GM21528 (cell line): Measurements from ENCODE around the gene LRP3.
"Not testable (repeated sequence)": the region's sequence is repeated elsewhere in the genome, so short reads cannot be mapped to it uniquely, and the experiment has no call there.

Experiments
- ATAC-seq: cut with Tn5 transposase; IDR thresholded peaks from one replicate; pipeline ENCODE4 v1.9.1; 2021; ENCODE audit warnings: mild to moderate bottlenecking, moderate library complexity; ENCODE audit not compliant: unreplicated experiment, low FRiP score

The LRP3 gene

DNA sequence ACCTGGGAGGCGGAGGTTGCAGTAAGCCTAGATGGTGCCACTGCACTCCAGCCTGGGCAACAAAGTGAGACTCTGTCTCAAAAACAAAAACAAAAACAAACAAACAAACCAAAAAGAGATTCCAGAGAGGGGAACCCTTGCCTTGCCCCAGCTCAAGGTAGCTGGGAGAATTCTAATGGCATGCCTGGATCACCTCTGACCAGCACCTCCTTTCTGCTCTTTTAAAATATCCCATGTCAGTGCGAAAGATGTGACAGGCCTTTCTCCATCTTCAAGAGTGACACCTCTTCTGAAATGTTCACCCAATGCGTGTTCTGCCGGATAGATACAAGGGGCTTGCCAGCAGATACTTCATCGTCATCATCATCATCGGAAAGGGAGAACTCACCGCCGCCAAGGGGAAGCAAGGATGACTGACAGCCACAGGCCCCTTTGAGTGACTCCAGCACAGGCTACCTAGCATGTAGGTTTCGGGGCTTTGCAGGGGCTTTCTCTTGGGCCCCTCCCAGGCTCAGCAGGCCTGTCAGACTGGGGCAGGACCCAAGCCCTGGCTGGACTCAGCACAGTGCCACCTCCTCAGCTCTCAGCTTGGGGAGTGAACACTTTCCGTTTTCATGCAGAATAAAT, 18.9 kb upstream of the LRP3 start:
- ATAC-seq = no peak

DNA sequence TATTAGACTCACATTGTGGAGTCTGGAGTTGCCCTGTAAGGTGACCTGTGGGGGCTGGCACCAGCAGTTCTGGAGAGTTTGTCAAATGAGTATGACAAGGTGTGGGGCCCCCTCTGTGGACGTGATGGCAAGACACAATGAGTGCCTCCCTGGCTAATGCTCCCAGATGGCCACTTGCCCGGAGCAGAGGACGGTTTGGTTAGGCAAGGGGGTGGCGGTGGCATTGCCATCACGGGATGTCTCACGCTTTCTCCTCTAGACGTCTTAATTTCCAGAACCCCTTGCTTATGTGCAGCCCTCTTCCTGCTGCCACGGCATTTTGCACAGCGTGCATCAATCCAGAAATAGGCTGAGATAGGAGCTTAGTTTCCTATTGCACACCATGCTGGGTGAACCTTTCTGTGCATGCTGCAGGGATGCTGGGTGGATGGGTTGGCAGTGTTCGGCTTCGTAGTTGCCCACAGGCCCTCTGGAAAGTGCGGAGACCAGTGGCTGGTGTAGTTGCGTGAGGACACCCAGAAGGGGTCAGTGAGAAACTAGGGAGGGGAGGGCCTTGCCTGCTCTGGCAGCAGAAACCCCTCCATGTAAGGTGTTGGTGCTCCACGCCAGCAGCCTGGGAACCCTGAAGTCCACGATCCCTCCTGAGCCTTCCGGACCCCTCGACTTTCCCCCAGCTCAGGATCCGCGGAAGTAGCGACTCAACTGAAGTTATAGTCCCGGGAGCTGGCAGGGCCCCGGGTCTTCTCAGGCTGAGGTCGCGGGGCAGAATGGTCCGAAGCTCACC, 18.1 kb upstream of the LRP3 start:
- peak; percentile 0 for ATAC-seq

DNA sequence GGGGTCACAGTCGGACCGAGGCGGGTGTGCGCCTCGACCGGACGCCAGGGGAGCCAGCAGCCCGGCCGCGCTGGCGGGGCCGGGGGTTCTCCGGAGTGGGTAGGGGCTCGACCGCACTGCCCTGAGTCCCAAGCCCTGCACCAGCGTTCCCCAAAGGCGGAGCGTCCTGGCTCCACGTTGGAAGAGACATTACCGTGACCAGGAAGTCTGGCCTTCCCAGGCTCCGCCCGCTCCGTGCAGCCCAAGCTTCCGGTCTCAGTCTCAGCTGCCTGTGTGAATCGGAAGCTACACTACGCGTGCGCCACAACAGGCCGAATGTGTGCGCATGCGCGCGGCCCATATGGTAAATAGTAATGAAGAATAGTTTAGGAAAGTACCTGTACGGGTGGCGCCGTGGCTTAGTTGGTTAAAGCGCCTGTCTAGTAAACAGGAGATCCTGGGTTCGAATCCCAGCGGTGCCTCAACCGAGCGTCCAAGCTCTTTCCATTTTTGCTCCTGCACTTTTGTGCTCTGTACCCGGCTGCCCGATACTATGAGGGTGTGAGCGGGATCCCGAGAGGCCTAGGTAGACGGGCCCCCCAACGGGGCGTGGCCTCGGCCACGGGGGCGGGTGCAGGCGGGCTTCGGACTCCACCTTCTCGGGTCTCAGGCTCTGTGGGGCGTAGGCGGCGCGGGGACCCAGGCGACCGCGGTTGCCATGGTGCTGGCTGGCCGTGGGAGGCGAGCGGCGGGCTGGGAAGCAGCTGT, 17.3 kb upstream of the LRP3 start:
- ATAC-seq = peak; percentile 78

DNA sequence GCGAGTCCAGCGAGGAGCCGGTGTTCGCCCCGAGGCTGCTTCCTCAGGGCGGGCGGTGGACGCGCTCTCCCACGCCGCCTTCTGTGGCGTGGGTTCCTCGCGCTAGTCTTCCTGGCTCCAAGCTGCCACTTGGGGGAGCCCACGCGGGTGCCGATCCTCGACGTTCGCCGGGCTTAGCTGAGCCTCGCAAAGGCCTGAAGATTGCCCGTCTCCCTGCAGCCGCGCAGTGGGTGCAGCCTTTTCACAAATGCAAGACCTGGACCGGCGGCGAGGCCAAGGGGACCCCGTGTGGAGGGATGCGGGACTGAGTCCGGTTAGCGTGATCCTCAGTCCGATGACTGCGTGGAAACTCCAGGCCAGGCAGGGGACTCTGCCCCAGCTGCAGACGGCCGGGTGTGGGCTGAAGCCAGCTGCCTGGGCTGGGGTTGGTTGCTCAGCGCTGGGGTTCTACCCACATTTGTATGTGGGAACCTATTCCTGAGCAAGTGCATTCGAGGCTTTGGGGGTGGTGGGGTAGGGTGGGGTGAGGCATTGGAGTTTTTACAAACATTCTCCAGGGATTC, 16.6 kb upstream of the LRP3 start:
- ATAC-seq = peak; percentile 28

DNA sequence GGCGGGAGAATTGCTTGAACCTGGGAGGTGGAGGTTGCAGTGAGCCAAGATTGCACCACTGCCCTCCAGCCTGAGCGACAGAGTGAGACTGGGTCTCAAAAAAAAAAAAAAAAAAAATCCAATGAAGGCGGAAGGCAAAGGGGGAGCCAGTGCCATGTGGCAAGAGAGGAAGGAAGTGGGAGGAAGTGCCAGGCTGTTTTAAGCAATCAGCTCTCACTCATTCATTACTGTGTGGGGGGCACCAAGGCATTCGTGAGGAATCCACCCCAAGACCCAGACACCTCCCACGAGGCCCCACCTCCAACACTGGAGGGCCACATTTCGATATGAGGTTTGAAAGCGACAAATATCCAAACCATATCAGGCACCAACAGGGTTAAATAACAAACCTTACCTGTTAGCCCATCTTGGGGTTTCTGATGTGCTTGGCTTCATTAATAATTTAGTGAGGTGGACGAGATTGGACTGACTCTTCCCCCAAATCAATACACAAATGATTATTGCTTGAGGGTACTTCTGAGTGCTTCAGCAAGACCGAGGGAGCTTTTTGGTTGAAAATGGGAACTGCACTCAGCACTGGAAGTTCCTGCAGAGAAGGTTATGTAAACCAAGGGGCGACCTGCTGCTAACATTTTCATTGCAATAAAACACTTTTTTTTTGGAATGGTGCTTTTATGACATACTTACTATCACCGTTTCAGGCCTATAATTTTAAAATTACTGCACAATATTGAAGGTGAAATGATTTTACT, 7.5 kb upstream of the LRP3 start:
- no peak for ATAC-seq

DNA sequence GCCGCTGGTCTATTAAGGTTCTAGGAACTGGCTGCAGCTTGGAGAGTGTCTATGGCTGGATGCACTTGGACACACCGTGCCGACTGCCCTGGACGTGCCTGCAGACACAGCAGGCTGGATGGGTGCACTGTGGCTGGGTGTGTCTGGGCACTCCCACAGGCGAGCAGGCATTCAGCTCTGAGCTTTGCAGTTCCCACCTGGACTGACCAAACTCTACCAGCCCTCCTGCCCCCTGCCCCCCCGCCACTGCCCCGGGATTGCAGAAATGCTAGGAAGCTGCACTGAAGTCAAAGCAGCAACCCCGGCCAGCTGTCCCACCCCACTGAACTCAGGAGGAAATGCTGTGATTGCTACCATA, 7.0 kb upstream of the LRP3 start:
- no peak for ATAC-seq

DNA sequence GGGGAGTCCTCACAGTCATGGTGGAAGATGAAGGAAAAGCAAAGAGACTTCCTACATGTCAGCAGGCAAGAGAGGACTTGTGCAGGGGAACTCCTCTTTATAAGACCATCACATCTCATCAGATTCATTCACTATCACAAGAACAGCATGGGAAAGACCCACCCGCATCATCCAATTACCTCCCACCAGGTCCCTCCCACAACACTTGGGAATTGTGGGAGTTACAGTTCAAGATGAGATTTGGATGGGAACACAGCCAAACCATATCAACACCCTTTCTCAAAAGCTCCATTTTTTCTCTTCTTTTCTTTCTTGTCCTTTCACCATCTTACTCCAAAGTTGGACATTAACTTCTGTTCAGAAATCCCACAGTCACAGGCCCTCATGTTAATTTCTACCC, 4.7 kb upstream of the LRP3 start:
- ATAC-seq = no peak

DNA sequence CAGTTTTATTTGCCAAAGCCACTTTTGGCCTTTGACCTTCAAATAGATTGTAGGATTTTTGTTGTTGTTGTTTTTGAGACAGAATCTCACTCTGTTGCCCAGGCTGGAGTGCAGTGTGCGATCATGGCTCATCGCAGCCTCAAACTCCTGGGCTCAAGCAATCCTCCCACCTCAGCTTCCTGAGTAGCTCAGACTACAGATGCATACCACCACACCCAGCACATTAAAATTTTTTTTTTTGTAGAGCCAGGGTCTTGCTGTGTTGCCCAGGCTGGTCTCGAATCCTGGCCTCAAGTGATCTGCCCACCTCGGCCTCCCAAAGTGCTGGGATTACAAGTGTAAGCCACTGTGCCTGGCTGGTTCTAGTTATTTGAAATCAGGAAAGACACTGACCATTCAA, 3.0 kb upstream of the LRP3 start:
- not testable (repeated sequence) for ATAC-seq

DNA sequence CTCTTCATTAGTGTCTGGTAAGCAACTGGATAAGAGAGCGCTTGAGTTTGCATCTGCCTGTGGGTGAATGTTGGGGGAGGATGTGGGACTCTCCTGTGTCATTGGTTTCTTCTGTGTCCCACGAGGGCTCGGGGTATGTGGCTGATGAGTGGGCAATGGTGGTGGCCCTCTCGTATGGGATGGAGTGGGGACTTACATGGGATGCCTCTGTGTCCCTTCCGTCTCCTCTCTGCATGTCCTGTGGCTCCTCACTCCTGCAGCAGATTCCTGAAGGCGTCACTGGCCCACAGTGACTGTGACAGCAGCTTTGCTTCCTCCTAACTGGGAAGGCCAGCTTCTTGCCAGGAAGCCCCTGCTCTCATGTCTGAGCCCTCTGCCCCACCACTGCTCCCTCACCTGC, 2.6 kb upstream of the LRP3 start:
- ATAC-seq = no peak

DNA sequence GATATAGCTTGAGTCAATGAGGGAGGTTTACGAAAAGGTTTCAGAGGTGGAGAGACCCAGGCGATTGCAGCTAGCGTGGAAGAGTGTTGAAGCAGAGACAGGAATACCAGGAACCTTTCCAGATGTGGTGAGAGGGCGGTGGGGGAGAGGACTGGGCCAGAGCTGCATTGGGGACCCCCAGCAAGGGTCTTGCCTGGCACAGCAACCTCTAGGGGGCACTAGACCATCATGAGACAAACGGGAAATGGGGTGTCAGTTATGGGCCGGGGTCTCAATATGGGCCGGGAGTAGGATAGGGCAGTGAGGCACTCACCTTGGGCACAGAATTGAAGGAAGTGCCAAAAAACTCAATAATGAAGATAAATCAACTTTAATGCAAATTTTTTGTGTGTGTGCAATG, 2.1 kb upstream of the LRP3 start:
- no peak for ATAC-seq

DNA sequence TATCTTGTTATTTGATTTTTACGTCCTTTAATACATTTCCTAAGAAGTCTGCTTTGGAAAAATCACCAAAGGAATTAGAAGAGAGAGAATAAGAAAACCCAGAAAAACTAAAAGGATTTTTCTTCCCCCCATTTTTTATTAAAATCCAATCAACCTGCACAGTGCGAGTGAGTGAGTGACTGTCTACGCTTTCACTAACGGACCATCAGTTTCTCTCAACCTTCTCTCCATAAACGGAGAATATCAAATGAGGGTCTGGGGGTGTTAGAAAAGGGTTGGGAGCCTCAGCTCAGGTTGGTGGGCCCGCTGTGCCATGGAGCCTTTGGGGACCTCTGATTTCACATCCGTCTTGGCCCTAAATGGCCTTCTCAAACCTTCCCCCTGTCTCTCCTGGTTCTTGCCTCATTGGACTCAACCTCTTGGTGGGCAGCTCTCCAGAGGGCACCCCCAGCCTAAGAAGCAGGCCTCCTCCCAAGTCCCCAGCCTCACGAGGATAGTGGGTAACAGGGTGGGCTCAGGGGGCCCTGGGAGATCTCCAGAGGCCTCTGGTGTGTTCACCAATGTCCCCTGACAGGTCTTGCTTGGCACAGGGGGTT, 763 bp upstream of the LRP3 start:
- ATAC-seq = no peak

DNA sequence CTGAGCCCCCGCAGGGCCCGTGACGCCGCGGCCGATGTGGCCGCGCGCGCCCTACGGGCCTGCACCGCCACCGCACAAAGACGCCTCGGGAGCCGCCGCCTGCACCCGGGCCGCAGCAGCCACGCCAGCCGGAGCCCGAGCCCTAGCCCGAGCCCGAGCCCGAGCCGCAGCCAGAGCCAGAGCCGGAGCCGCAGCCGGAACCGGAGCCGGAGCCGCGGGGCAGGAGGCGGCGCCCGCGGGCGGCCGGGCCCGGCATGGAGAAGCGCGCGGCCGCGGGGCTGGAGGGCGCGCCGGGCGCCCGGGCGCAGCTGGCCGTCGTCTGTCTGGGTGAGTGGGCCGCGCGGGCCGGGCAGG, 379 bp downstream of the LRP3 start:
- ATAC-seq = no peak

DNA sequence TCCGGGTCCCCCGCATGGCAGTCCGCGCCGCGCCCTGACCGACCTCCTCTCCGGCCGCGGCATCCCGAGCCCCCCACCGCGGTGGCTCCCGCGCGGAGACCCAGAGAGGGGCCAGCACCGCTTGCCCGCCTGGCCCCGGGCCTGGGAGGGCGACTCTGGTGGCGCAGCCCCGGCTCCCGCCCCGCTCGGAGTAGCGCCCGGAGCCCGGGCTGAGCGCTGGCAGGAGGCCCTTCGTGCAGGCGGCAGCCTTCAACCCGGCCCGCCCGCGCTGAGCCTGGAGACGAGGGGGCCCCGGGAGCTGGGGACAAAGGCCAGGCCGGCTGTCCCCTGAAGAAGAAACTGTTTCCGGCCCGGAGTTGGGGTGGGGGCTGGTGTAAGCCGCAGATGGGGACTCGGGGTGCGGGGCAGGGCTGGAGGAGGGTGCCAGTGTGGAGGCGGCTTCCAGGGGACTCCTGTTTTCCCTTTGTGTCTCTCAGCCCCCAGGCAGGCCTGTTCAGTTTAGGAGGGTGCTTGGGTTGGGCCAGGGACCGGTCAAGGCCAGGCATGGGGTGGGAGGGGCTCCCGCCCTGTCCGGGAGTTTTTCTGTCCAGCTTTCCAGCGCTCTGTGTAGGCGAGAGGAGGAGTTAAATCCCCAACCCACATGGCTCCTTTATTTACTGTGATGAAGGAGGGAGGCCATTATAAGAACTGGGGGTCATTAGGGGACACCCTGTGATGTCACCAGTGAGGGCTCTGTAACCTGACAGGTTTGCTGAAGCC, 935 bp downstream of the LRP3 start:
- ATAC-seq = no peak

DNA sequence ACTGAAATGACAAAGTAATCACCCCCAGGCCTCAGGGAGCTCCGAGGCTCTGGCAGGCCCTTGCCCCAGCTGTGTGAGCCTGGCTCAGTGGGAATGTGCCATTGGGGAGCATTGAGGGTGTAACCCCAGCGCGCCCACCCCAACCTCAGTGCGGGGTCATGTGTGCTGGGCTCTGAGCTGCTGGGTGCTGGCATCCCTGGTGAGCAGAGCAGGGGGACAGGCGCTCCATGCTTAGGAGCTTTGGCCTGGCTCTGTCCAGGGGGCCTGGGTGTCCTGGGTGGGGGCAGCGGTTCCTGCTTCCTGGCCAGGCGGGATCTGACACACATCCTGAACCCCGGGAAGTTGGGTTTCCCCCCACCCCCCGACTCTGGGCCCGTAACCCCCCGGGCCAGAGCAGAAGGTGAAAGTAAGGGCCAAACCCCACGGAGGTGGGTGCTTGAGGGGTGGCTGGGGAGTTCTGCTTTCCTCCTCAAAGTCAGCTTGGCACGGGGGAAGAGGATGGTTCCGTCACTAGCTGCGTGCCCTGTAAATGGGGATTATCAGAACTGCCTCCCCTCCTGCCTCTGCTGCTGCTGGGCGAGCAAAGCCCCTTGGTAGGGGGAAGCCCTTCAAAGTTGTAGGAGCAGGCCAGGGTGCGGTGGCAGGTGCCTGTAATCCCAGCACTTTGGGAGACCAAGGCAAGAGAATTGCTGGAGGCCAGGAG, 1.7 kb downstream of the LRP3 start:
- ATAC-seq = no peak

DNA sequence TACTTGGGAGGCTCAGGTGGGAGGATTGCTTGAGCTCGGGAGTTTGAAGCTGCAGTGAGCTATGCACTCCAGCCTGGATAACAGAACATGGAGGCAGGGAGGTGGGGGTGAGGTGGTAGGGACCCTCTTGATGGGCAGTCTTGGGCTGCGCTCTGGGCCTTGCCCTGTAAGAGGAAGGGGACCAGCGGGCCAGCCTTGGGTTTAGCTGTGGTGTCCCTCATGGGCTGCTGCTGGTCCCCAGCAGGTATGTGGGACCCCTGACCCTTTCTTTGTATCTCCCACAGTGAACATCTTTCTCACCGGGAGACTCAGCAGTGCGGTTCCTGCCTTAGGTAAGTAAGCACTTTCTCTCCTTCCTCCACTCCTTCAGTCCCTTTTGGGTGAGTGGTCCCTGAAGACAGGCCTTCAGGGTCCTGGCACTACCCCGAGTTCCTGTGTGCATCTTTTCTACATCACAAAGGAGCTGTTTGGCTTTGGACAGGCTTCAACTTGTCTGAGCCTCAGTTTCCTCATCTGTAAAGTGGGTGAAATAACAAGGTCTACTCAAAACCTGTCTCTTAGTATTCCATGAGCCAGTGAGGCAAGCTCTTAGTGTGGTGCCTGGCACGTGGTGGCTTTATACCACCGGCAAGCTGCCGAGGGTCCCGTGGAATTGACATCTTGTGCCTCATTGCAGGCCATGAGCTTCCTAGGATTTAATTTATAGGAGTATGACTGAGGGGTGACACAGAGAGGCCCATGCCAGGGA, 2.5 kb downstream of the LRP3 start:
- no peak for ATAC-seq

DNA sequence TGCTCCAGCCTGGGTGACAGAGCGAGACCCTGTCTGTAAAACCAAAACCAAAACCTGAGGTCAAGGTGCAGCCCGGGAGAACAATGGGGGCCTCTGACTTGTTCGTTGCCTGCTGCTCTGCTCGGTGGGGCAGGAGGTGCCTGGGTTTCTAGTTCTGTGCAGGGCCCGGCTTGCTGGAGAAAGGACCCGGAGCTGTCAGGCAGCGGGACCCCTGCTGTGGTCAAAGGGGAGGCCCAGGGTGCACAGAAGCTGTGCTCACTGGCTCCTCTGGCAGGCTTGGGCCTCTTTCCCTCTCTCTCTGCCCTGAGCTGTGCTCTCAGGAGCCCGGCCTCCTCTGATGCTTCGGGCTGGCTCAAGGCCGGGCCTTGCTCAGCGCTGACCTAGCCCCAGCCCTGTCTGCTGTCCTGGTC, 3.5 kb downstream of the LRP3 start:
- no peak for ATAC-seq

DNA sequence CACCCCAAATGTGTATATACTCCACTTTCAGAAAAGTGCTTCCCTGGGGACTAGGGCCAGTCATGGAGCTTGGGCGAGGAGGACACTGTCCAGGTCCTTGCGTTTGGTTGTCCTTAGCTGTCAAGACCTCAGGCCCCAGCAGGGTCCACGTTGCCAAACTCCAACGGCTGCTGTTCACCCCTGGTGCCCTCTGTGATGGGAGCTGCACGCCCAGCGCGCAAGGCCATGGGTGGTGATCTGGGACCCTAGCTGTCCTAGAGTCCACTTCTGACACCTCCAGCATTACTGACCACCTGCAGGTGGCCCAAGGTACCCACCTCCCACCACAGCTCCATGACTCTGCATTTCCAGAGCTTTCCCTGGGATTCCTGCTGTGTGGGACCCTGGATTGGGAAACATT, 4.0 kb downstream of the LRP3 start:
- ATAC-seq = no peak

DNA sequence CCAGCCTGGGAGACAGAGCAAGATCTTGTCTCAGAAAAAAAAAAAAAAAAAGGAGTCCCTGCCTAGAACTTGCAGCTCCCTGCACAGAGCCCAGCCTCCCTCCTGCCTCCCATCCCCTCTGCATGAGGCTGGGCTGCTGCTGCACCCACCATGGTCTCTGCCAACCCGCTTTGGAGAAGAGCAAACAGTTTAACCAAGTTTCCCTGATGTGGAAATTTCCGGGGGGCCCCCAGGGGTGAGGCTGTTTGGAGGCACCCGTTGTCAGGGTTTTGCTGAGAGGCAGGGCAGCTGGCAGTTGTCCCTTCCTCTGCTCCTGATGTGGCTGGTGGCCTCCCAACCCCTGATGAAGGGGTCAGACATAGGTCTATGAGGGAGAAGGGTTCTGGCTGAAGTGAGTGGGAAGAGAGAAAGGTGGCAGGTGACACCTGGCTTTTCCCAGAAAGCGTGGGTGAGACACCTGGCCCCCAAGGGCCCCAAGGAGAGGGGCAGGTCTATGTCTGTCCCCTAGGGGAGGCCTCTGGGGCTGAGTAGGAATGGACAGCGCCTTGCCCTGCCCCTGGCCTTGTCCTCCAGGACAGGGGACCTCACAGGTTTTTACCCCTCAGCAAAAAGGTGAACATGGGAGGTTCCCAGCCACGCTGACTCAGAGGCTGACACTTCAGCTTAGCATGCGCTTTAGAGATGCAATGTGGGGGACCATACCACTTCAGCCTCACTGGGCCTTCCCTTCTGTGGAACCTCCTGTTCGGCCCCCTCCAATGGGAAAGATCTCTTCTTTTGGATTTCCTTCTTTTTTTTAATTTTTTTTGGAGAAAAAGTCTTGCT, 5.5 kb downstream of the LRP3 start:
- ATAC-seq = no peak
